ENCODE results near the gene ARMC9.
"Not testable (repeated sequence)": the region's sequence is repeated elsewhere in the genome, so short reads cannot be mapped to it uniquely, and the experiment has no call there.

ARMC9 gene

GRCh38 chr2:231405601-231406367 lies 207.4 kb downstream of the ARMC9 start:
- peak; percentile 38 to 51 for TF ChIP-seq CTCF (IDR thresholded peaks at IDR 0.05)
- H3K4me3 ChIP-seq; H3K27me3 ChIP-seq; H3K36me3 ChIP-seq; intact Hi-C loops (cut with DNase I; ENCODE audit: low total_unique reads); DNase-seq; H3K9me3 ChIP-seq: not testable (repeated sequence)
- Histone ChIP-seq H3K4me1 (peaks cover 0 to 21% (median 1%) of the 10 kb centered on the region in 4 donors), H3K27ac (peak overlapping the region; percentile 41 to 56)

- H3K27me3 ChIP-seq; intact Hi-C loops (cut with DNase I; ENCODE audit: low total_unique reads); DNase-seq; H3K4me3 ChIP-seq; H3K9me3 ChIP-seq; H3K36me3 ChIP-seq: not testable (repeated sequence)
- peak overlapping the region in 1 of 2 donors; percentile 56 for H3K27ac ChIP-seq
- H3K4me1 ChIP-seq, result peaks cover 0 to 28% (median 13%) of the 10 kb centered on the region in 4 donors
These were observed 209.3 kb downstream of the ARMC9 start for GRCh38 chr2:231407686-231408085.

GRCh38 chr2:231408304-231408703 lies 209.9 kb downstream of the ARMC9 start:
- H3K27me3 ChIP-seq; H3K4me3 ChIP-seq; H3K27ac ChIP-seq; H3K9me3 ChIP-seq; intact Hi-C loops (cut with DNase I; ENCODE audit: low total_unique reads); DNase-seq; H3K36me3 ChIP-seq: not testable (repeated sequence)
- peaks cover 0 to 27% (median 14%) of the 10 kb centered on the region in 4 donors for H3K4me1 ChIP-seq

- Histone ChIP-seq H3K36me3 (no peaks in the 10 kb centered on the region), H3K4me1 (peaks cover 0 to 20% (median 14%) of the 10 kb centered on the region in 4 donors), H3K9me3 (no peaks in the 10 kb centered on the region), H3K27ac (no peak overlapping the region), H3K27me3 (no peaks in the 10 kb centered on the region), H3K4me3 (no peak overlapping the region)
- TF ChIP-seq CTCF (IDR thresholded peaks at IDR 0.05), result no peak
- intact Hi-C loops (cut with DNase I; ENCODE audit: low total_unique reads), result loop anchor here (5.0 to 10.0 kb wide), 3 partner anchors 115 to 305 kb away; no protein-coding TSS in a partner anchor
- DNase-seq, result no peak
These were observed 211.3 kb downstream of the ARMC9 start for GRCh38 chr2:231409776-231410175.

- no peak overlapping the region for H3K27ac ChIP-seq
These were observed 212.0 kb downstream of the ARMC9 start for GRCh38 chr2:231410293-231411004.

GRCh38 chr2:231411237-231411636 lies 212.8 kb downstream of the ARMC9 start:
- H3K27me3 ChIP-seq, result no peaks in the 10 kb centered on the region
- intact Hi-C loops (cut with DNase I; ENCODE audit: low total_unique reads), result loop anchor here (5.0 to 10.0 kb wide), 3 partner anchors 116 to 306 kb away; no protein-coding TSS in a partner anchor
- no peak for TF ChIP-seq CTCF (IDR thresholded peaks at IDR 0.05)
- H3K27ac ChIP-seq, result peak overlapping the region in 1 of 2 donors; percentile 74
- no peak overlapping the region for H3K4me3 ChIP-seq
- H3K9me3 ChIP-seq, result no peaks in the 10 kb centered on the region
- H3K4me1 ChIP-seq, result peaks cover 0 to 16% (median 12%) of the 10 kb centered on the region in 4 donors
- no peaks in the 10 kb centered on the region for H3K36me3 ChIP-seq
- DNase-seq, result no peak

More at GRCh38 chr2:231410293-231411004, 212.0 kb downstream of the ARMC9 start:
- H3K9me3 ChIP-seq, result no peaks in the 10 kb centered on the region
- TF ChIP-seq CTCF (IDR thresholded peaks at IDR 0.05), result no peak
- H3K36me3 ChIP-seq, result no peaks in the 10 kb centered on the region
- no peaks in the 10 kb centered on the region for H3K27me3 ChIP-seq
- peaks cover 0 to 20% (median 14%) of the 10 kb centered on the region in 4 donors for H3K4me1 ChIP-seq
- intact Hi-C loops (cut with DNase I; ENCODE audit: low total_unique reads), result loop anchor here (5.0 to 10.0 kb wide), 3 partner anchors 116 to 306 kb away; no protein-coding TSS in a partner anchor
- no peak overlapping the region for H3K4me3 ChIP-seq
- DNase-seq, result no peak
